Fibroblast of upper back skin (primary cell): Measurements from ENCODE around the gene IL3.

Source experiments
- DNase-seq: peaks from one replicate; pipeline ENCODE4 v3.0.0-alpha.2; 2013

IL3 gene

DNA sequence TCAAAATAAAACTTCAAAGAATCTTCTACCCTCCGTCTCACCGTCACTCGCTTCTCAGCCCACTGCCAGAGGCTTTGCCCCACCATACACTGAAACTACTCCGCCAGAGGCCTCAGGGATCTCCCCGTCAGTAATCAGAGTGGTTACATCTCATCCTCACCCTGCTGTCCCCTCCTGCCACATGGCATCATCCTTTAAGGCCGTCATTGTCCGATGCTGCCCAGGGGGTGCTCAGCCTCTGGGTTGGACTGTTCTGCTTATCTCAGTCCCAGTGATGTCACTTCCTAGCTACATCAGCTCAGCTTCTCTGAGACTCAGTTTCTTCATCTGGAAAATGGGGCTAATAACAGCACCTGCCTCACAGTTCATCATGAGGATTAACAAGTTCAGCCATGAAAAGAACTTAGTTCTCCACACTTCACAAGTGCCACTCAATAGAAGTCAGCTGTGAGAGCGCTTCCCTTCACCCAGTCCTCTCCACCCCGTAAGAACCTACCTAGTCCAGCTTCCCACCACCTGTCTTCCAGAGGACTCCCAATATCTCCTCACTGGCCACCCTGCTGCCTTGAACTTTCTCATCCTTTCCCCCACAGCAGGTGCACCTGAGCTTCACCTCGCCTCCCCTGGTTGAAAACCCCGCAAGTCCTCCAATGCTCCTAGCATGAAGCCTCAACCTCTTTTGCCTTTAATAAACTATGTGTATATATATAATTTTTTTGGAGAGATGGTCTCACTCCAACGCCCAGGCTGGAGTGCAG lies 2.8 kb upstream of the IL3 start:
- DNase-seq, result no peak

DNA sequence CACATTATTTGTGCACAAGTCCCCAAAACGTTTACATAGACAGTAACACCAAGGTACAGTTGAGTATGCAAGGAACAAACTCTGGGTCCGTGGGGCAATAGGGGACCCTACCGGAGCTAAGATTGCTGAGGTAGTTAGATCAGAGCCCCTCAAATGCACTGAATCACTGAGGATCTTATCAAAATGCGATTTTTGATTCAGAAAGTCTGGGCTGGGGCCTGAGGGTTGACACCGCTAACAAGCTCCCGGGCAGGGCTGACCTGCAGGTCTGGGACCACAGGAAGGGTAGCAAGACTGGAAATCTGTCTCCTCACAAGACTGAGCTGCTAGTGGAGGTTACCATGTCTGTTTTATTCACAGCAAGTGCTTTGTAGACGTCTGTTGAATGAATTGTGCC lies 1.8 kb upstream of the IL3 start:
- DNase-seq, result no peak

GRCh38 chr5:132059043-132059695 lies 1.3 kb upstream of the IL3 start:
- no peak for DNase-seq

DNA sequence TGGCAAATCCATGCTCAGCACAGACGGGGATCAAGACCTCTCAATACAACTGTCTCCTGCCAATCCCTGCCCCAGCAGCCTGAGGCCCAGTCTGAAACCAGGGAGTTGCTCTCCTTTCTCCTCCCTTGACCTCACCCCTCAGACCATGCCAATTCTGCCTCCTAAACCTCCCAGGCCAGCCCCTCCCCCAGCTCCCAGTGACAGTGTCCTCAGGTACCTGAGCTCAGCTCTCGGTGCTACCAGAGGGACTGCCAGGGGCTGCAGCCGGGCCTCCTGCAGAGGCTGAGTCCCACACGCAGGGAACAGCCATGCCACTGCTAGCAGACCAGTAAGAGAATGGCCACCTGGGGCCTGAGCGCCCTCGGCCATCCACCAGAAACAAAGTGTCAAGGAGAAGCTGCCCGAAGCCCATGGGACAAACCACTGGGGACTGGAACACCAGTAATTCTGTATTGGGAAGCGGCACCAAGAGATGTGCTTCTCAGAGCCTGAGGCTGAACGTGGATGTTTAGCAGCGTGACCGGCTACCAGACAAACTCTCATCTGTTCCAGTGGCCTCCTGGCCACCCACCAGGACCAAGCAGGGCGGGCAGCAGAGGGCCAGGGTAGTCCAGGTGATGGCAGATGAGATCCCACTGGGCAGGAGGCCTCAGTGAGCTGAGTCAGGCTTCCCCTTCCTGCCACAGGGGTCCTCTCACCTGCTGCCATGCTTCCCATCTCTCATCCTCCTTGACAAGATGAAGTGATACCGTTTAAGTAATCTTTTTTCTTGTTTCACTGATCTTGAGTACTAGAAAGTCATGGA lies 557 bp upstream of the IL3 start:
- no peak for DNase-seq

DNA sequence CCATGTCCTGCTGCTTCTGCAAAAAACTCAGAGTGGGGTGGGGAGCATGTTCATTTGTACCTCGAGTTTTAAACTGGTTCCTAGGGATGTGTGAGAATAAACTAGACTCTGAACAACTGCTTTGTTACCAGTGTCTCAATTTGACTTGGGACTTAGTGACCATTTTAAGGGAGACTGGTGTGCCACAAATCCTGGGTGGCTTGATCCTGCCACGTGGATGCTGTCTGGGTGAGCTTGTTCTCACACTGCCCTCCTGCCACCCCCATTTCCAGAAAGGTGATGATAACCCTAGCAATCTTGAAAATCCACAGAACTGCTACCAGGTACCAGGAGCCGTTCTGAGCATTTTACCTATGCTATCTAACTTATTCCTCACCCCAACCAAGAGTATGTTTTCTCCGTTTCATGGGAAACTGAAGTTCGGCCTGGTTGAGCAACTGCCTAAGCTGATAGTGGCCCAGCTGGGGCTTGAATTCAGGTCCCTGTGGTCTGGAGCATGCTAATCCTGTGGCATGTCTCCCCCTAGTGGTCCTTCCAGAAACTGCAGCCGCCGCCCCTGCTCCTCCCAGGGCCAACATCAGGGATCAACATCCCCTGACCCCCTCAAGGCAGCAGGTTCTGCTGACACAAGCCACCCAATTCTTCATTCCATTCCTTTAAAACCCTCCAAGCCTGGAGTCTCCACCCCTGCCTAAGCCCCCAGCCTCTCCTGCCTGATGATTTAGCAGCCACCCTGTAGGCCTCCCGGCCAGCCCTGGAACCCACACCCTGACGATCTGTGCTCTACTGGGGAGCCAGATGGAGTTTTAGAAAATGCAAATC lies 2.8 kb downstream of the IL3 start:
- DNase-seq, result peak; percentile 59

GRCh38 chr5:132064140-132064539 lies 3.7 kb downstream of the IL3 start:
- no peak for DNase-seq

DNA sequence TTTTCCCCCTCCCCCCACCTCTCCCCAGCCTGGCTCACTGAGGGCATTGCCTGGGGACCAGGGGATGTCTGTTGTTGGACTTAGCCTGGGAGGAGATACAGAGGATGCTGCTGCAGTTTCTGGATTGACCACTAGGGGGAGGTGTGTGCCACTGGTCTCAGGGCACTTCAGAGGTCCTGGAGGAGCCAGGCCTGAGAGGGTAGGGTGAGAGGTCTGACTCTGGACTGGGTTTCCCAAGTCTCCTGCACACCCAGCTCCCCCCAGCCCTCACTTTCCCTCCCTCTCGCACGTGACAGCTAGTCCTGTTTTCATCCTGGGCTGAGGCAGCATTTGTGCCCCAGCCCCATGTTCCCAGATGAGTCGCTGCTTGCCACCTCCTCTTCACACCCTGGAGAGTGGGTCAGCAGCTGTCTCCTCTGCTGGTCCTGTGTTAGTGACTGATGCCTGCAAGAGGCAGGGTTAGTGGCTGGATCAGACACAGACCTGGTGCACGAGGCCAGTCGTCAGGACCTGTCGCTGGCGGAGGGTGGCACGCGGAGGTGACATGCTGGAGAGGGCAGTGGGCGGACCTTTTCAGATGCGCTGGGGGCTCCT lies 4.4 kb downstream of the IL3 start:
- peak; percentile 61 for DNase-seq

DNA sequence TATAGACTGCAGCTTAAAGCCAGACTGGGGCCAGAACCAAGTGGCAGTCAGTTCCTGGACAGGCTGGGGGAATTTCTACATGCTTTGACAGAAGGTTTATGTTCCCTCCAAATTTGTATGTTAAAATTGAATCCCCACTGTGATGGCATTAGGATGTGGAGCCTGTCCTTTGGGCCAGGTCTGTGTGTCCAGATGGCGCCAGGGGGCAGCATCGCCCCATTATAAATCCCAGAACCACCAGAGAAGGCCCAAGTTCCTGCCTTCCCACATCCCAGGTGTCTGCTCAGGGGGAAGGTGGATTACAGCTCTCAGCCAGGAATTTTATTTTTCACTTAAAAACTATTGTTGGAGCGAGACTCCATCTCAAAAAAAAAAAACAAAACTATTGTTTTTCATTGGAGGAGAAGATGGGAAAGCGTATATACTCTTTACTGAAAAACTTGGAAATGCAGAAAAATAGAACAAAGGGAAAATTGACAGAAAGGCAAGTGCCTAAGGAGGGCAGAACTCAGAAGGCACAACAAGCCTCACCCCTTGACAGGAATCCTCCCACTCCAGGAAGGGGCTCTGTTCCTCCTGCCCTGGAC lies 5.0 kb downstream of the IL3 start:
- DNase-seq, result peak; percentile 69

- DNase-seq, result no peak
Observed at GRCh38 chr5:132065951-132066701, 5.7 kb downstream of the IL3 start.

DNA sequence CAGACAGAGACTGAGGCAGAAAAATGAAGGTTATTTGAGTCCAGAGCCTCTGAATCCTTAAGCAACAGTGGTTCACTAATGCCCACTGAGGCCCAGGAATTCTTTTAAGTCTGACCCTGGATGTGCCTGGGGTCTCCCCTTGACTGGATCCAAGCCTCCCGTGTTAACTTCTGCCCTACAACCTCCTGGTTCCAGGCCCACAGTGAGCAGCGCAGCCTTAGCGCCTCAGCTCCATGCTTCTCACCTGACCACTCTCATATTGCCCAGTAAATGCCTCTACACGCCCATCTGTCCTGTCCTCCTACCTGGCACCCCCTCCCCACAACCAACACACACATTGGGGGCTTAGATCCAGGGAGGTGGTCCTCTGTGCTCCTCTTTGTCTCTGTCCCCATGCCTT lies 6.4 kb downstream of the IL3 start:
- DNase-seq, result no peak

- no peak for DNase-seq
Observed at GRCh38 chr5:132067451-132067850, 7.0 kb downstream of the IL3 start.

DNA sequence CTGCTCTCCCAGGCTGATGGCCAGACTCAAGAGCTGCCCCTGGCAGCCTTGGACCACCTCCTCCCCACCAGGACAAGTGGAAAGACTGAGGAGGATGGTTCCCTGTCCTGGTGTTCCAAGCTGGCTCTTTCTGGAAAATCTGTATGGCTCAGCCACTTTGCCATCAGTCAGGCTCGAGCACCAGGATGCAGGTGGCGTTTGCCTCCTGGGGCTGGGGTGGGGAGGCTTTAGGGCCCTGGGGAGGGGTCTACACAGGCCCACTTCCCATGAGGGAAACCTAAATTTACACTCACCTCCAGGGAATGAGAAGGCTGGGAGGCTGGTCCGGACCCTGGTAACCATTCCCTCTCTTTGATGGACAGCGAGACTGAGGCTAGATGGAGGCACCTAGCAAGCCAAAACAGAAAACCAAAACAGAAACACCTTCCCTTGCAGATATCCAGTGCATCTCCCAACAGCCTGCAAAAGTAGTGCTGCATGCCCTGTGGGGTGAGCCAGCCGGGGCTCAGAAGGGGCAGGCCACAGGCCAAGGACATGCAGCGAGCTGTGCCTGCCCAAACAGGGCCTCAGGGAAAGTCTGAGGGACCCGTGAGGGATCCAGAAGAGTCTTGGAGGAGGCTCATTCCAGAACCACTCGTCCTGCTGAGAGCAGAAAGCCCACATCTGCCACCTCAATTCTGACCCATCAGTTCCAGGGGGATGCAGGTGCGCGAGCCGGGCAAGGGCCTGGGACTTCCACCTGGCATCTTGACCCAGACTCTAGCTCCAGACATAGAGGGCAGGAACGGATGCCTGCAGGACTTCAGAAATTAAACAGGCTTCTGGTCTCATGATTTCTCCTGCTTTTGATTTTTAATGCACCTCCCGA lies 7.7 kb downstream of the IL3 start:
- DNase-seq, result no peak

- DNase-seq, result no peak
Observed at GRCh38 chr5:132069561-132069960, 9.1 kb downstream of the IL3 start.

- DNase-seq, result no peak
Observed at GRCh38 chr5:132069994-132070393, 9.5 kb downstream of the IL3 start.

GRCh38 chr5:132070460-132071337 lies 10.2 kb downstream of the IL3 start:
- peak; percentile 17 for DNase-seq

- DNase-seq, result no peak
Observed at GRCh38 chr5:132071338-132071707, 10.9 kb downstream of the IL3 start.

- no peak for DNase-seq
Observed at GRCh38 chr5:132072070-132072469, 11.6 kb downstream of the IL3 start.

DNA sequence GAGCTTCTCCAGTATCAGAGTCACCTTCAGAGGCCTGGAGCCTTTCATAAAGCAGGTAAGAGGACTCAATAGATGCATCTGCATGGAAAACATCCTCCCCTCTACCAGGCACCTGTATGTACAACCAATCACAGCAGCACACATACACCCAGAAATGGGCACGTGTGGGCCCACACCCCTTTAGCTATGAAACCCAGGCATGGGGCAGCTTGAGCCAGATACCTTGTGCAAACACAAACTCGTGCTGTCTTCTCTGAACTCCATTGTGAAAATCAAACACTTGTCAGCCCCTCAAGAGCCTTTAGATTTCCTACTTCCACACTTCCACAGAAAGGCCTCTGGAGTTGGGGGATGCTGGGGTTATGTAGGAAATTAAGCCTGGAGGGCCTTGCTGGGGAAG lies 12.1 kb downstream of the IL3 start:
- DNase-seq, result no peak

- DNase-seq, result no peak
Observed at GRCh38 chr5:132073231-132074013, 13.0 kb downstream of the IL3 start, which contains the start of gene CSF2. CSF2 (plus strand) TSS chr5:132073789; CDS start chr5:132073824, 35 bp downstream.
